Fibroblast of gingiva (primary cell): ENCODE results near the gene SPN.
"Not testable (repeated sequence)": the region's sequence is repeated elsewhere in the genome, so short reads cannot be mapped to it uniquely, and the experiment has no call there.

Source experiments
- DNase-seq: peaks from one replicate; pipeline ENCODE4 v3.0.0-alpha.2; 2011; ENCODE audit warnings: low read depth

SPN gene

DNA sequence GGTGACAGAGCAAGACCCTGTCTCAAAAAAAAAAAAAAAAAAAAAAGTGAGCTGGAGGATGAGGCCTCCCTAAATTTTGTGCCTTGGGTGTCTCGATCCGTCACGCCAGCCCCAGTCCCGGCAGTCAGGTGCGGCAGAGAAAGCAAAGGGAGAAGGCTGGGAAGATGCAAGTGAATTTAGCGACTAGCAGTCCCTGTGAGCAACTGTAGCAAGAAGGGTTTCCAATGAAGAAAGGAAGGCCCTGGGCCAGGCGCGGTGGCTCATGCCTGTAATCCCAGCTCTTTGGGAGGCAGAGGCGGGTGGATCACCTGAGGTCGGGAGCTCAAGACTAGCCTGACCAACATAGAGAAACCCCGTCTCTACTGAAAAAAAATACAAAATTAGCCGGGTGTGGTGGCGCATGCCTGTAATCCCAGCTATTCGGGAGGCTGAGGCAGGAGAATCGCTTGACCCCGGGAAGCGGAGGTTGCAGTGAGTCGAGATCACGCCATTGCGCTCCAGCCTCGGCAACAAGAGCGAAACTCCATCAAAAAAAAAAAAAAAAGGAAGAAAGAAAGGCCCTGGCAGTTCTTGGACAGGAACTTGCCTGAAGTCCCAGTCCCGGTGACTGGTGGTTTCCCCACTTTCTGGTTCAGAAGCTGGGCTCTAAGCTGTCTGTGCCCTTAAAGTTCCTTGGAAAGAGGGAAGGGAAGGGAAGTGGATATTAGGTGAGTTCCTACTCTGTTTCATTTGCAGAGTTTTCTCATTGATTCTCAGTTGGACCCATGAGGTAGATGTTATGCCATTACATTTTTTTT is 14.1 kb downstream of the SPN start:
- no peak for DNase-seq

DNA sequence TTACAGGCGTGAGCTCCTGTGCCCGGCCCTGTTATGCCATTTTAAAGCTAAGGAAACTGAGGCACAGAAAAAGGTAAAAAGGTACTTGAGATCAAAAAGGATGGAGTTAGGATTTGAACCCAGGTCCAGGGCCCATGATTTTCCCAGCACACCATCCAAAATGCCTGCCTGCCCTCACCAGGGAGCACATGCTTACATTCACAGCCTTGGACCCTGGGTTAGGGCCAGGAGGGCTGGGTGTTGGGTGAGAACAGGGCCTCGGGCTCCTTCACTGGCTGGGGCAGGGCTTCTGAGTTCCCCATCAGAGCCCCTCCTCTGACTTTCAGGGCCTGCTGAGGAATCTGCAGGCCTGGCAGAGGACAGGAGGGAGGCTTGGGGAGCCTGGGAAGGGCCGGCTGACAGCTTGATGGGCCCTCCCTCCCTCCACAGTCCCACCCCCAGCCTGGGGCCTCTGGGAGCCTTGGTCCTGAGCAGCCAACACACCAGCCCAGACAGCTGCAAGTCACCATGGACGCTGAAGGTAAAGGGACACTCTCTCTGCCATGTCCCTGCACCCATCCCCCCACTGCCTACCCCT is 15.7 kb downstream of the SPN start, which contains the start of gene QPRT:
QPRT (plus strand) TSS at position 490 of the 577 bp plus-strand sequence; CDS start at position 508, 18 bp downstream.
- DNase-seq = peak; percentile 9

DNA sequence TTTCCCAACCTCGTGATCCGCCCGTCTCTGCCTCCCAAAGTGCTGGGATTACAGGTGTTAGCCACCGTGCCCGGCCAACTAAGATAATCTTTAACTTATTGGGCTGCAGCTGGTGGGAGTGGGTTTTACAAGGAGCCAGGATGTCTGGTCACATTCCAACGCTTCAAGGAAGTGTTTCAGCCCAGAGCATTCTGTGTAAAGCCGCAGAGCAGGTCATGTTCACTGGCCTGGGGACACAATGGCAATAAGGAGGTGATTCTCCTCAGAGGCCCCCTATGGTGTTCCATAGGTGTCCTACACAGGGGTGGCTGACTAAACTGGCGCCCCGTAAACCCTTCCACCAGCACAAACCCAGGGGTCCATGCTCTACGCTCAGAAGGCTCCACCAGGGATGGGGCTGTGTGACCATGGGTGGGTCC is 17.1 kb downstream of the SPN start:
- no peak for DNase-seq

- DNase-seq = no peak
Observed at GRCh38 chr16:29683543-29684090, 20.6 kb downstream of the SPN start.

DNA sequence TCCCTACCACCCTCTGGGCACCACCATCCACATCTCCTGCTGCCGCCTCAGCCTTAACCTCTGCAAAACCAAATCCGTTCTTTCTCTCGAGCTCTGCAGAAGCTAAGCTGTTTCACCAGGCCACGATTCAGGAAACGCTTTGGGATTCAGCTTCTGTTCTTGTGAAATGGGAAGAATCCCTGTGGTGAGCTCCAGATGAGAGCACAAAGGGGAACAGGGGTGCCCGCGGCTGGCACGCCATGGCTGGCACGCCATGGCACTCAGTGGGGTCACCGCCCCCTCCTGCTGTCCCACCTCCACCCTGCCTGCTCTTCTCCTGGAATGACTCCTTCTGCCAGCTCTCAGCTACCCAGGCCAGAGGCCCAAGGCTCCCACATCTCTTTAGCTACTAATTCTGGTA is 21.6 kb downstream of the SPN start:
- no peak for DNase-seq

DNA sequence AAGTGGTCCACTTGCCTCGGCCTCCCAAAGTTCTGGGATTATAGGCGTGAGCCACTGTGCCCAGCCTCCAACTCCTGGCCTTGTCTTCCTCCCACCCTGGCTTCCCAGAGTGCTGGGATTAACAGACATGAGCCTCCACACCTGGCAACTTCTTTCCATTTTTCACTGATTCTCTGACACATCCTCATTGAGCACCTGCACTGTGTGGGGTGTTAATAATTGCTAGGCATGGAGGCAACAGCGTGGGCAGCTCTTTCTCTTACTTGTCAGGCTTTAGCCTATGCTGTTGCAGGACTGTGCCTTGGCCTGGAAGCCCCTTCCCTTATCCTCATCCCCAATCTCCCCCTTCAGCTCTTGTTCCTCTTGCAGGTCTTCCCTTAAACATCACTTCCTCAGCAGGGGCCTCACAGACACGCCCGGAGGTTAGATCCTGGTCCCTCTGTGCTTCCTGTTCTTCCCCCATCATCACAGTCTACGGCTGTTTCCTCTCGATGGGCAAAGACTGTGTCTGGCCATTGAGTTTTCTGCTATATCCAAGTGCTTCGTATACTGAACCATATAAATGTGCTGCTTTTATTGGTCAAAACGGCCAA is 23.8 kb downstream of the SPN start:
- DNase-seq = no peak

- DNase-seq = no peak
Observed at GRCh38 chr16:29687755-29688154, 24.7 kb downstream of the SPN start.

DNA sequence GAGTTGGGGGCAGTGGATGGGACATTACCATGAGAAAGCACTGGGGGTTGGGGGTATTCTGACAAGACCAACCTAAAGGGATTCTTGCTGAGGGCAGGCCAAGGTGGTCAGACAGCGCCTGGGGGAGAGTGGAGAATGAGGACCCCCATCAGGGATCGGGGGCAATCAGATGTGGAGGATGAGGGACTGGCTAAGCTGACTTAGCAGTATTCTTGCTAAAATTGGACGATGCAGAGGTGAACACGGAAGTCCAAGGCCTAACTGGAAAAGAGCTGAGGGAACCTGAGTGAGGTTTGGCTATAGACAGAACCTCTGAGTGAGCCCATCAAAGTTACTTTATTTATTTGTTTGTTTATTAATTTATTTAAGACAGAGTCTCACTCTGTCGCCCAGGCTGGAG is 25.1 kb downstream of the SPN start:
- no peak for DNase-seq

DNA sequence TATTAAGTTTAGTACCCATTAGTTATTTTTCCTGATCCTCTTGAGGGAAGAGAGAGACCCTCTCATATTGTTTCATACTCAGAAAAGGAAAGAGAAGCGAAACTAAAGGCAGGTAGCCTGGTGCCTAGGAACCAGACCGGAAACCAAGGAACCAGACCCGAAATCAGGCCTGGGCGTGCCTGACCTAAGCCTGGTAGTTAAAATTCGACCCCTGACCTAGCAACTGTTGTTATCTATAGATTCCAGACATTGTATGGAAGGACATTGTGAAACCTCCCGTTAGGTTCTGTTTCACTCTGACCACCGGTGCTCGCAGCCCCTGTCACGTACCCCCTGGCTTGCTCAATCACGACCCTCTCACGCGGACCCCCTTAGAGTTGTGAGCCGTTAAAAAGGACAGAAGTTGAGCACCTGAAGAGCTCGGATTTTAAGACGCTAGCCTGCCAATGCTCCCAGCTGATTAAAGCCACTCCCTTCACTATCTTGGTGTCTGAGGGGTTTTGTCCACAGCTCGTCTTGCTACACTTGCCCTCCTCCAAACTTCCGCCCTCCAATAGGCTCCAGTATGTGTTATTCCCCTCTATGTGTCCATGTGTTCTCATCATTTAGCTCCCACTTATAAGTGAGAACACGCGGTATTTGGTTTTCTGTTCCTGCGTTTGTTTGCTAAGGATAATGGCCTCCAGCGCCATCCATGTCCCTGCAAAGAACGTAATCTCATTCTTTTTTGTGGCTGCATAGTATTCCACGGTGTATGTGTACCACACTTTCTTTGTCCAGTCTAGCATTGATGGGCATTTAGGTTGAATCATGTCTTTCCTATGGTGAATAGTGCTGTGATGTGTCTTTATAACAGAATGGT is 26.7 kb downstream of the SPN start:
- DNase-seq = not testable (repeated sequence)

DNA sequence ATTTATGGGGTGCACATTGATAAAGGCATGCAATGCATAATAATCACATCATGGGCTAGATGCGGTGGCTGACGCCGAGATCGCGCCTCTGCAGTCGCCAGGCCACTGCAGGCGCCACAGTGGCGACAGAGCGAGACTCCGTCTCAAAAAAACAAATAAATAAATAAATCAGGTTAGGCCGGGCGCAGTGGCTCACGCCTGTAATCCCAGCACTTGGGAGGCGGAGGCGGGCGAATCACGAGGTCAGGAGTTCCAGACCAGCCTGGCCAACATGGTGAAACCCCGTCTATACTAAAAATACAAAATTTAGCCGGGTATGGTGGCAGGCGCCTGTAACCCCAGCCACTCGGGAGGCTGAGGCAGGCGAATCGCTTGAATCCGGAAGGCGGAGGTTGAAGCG is 29.6 kb downstream of the SPN start:
- not testable (repeated sequence) for DNase-seq

- peak; percentile 26 for DNase-seq
Observed at GRCh38 chr16:29694384-29695195, 31.5 kb downstream of the SPN start.

- DNase-seq = not testable (repeated sequence)
Observed at GRCh38 chr16:29695675-29696074, 32.6 kb downstream of the SPN start.

- DNase-seq = no peak
Observed at GRCh38 chr16:29696881-29697331, 33.9 kb downstream of the SPN start.

DNA sequence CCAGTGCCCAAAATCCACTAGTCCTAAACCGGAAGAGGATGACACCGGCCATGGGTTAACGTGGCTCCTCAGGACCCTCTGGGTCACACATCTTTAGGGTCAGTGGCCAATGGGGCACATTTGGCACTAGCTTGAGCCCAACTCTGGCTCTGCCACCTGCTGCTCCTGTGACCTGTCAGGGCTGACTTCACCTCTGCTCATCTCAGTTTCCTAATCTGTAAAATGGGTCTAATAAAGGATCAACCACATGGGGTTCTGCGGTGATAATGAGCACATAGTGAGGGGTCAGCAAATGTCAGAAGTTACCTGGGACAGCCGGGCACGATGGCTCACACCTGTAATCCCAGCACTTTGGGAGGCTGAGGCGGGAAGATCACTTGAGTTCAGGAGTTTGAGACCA is 34.3 kb downstream of the SPN start:
- DNase-seq = no peak

GRCh38 chr16:29698042-29698441 is 35.0 kb downstream of the SPN start:
- no peak for DNase-seq

DNA sequence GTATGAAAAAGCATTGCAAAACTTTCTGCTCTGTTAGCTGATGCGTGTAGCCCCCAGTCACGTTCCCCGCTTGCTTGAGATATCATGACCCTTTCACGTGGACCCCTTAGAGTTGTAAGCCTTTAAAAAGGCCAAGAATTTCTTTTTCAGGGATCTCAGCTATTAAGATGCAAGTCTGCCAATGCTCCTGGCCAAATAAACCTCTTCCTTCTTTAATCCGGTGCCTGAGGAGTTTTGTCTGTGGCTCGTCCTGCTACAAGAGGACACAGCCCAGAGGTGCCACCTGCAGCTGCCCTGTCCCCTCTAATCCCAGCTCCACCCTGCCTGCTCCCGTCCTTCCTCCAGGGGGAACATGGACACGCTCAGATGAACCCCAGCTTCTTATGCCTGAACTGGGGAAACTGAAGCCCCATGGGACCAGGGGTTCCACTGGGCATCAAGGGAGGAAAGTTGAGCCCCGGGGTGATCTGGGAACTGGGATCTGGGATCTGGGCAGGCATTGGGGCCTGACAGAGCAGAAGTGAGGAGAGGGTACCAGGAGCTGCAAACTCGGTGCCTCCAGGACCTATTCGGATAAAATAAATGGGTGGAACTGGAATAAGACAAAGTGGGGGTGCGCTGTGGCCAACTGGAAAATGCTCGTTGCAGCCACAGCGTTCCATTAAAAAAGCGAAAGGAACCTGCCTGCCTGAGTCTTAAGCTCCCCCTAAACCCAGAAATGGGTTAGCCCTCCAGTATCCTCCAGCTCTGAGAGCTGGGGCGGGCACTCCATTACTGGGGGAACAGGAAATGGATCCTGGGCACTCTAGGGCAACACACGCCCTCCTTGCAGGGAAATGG is 35.7 kb downstream of the SPN start:
- no peak for DNase-seq

DNA sequence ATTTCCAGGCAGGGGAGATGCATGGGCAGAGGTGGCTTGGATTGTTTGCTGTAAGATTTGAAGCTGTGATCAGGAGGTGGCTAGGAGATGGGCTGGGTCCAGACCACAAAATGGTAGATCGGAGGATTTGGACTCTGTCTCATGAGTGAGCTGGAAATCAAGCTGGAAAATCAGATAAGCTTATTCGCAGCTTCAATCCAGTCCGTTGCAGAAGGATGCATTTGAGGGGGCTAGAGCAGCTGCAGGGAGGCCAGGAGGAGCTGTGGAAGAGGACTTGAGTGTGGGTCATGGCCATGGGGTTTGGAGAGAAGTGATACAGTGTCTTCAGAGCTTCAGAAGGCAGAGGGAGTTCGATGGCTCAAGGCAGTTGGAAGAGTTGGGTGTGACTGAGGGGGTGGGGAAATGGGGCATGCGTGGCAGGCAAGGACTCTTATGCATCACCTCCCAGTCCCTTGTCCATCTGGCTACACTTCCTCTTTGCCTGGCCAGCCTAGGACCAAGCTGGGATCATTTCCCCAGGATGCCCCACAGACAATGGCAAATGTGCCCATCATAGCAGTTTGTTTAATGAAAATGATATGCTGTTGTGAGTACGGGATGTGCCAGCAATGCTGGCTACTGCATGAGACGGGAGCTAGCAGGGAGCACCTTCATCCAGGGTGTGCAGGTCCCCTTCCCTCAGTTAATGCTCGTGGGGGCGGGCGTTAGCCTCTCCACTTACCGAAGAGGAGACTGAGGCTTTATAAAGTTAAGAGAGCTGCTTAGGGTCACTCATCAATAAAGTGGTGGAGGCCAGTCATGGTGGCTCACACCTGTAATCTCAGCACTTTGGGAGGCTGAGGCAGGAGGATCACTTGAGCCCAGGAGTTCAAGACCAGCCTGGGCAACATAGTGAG is 36.5 kb downstream of the SPN start:
- DNase-seq = no peak

GRCh38 chr16:29700253-29700987 is 37.4 kb downstream of the SPN start:
- peak; percentile 80 for DNase-seq
